Lung (tissue), 12 donors: Measurements from ENCODE around the gene SNAP91. TPM values are rescaled to one million over a fixed set of nuclear protein-coding genes. Genes with fewer than 3 reads are reported as not detected.

ENCODE experiments used
- ATAC-seq: fragments of 200-7000 bp; cut with Tn5 transposase; one replicate; pipeline ENCODE4 v1.9.1; 2020; ENCODE audit warnings: moderate number of reproducible peaks; ENCODE audit not compliant: insufficient read depth, low FRiP score
- DNase-seq, 3 donors: peaks; one replicate each; pipeline ENCODE4 v3.0.0-alpha.2; 2013 to 2017
- H3K27ac ChIP-seq, 2 donors: one replicate each; pipeline ENCODE4 v1.5.1; 2013; ENCODE audit warnings: mild to moderate bottlenecking in 2 of 2, moderate library complexity in 2 of 2, control low read depth in 1 of 2, inconsistent platforms in 1 of 2, low read depth in 1 of 2, low read length in 1 of 2
- H3K27me3 ChIP-seq, 3 donors: one replicate each; pipeline ENCODE4 v1.5.1; 2013; ENCODE audit warnings: low read length in 2 of 3; ENCODE audit not compliant: control insufficient read depth in 3 of 3, insufficient read depth in 3 of 3
- H3K36me3 ChIP-seq, 4 donors: one replicate each; pipeline ENCODE4 v1.5.1; 2013; ENCODE audit warnings: low read length in 4 of 4, mild to moderate bottlenecking in 1 of 4, moderate library complexity in 1 of 4; ENCODE audit not compliant: control insufficient read depth in 4 of 4, insufficient read depth in 4 of 4
- H3K4me1 ChIP-seq, 5 donors: one replicate each; pipeline ENCODE4 v1.5.1; 2013; ENCODE audit warnings: low read length in 5 of 5, mild to moderate bottlenecking in 2 of 5, moderate library complexity in 1 of 5; ENCODE audit not compliant: control insufficient read depth in 5 of 5, insufficient read depth in 5 of 5
- H3K4me3 ChIP-seq: one replicate; pipeline ENCODE4 v1.5.1; 2013; ENCODE audit warnings: mild to moderate bottlenecking, control low read depth, moderate library complexity
- H3K9ac ChIP-seq, 2 donors: one replicate each; pipeline ENCODE4 v1.5.1; 2013; ENCODE audit warnings: low read length in 2 of 2, control low read depth in 1 of 2; ENCODE audit not compliant: insufficient read depth in 1 of 2
- H3K9me3 ChIP-seq, 4 donors: one replicate each; pipeline ENCODE4 v1.5.1; 2013; ENCODE audit warnings: low read length in 3 of 4, mild to moderate bottlenecking in 1 of 4, moderate library complexity in 1 of 4; ENCODE audit not compliant: control insufficient read depth in 4 of 4, insufficient read depth in 3 of 4
- CTCF ChIP-seq: IDR thresholded peaks from 2 replicates; pipeline ENCODE4 v1.5.1; 2012; ENCODE audit warnings: mild to moderate bottlenecking; ENCODE audit errors: control extremely low read depth, extremely low read depth
- WGBS, 2 donors: extraction: QIAGEN DNeasy Blood & Tissue Kit; methylation state at CpG; one replicate each; pipeline ENCODE4 v1.1.7; 2013; 5-methylcytosine and 5-hydroxymethylcytosine counted together
- polyA plus RNA-seq, 2 donors: library from polyadenylated mRNA; stranded (reverse); fragments of 200-250 nt; gene quantifications; one replicate each; pipeline ENCODE4 v1.2.1, GENCODE V29; 2013
- total RNA-seq, 2 donors: library from RNA; depleted of rRNA in 1 of 2; stranded (reverse); fragments of >200 nt in 1 of 2; gene quantifications; one replicate each; pipeline ENCODE4 v1.2.1, GENCODE V29; 2014 to 2021
- donor health status: control.
- donor health status: control.
- donor health status: Bipolar disorder and iron deficiency.
- donor health status: healthy.
- donor health status: DM: yes; HTN: yes; CAD: no.

The SNAP91 gene
- total and polyA plus RNA-seq, 4 donors = 0.02 to 2.9 TPM; not detected in 2

GRCh38 chr6:83601119-83601518 is 107.8 kb downstream of the SNAP91 start:
- Histone ChIP-seq H3K4me1 (peaks cover 0 to 10% (median 0%) of the 10 kb centered on the region in 5 donors), H3K36me3 (no peaks in the 10 kb centered on the region), H3K27me3 (no peaks in the 10 kb centered on the region), H3K27ac (no peak overlapping the region), H3K4me3 (no peak overlapping the region), H3K9me3 (no peaks in the 10 kb centered on the region), H3K9ac (no peak overlapping the region)
- 68 to 75% methylated on average over 3 of the region's 3 CpGs for WGBS, 2 donors
- no peak for TF ChIP-seq CTCF
- DNase-seq = no peak
- no peak for ATAC-seq

GRCh38 chr6:83600459-83600858 is 108.4 kb downstream of the SNAP91 start:
- WGBS, 2 donors = 84 to 97% methylated on average over 1 of the region's 1 CpG
- Histone ChIP-seq H3K4me3 (no peak overlapping the region), H3K27me3 (no peaks in the 10 kb centered on the region), H3K36me3 (no peaks in the 10 kb centered on the region), H3K9ac (no peak overlapping the region), H3K4me1 (peaks cover 0 to 10% (median 0%) of the 10 kb centered on the region in 5 donors), H3K27ac (no peak overlapping the region), H3K9me3 (no peaks in the 10 kb centered on the region)
- TF ChIP-seq CTCF = no peak
- no peak for DNase-seq
- no peak for ATAC-seq

- ATAC-seq (no peak), DNase-seq (peak in 1 of 3 donors; percentile 40)
- 87 to 94% methylated on average over 1 of the region's 1 CpG for WGBS, 2 donors
- no peak for TF ChIP-seq CTCF
- no peak overlapping the region for H3K9ac ChIP-seq
- H3K27me3 ChIP-seq = no peaks in the 10 kb centered on the region
- H3K27ac ChIP-seq = no peak overlapping the region
- no peaks in the 10 kb centered on the region for H3K9me3 ChIP-seq
- no peaks in the 10 kb centered on the region for H3K36me3 ChIP-seq
- peaks cover 0 to 10% (median 0%) of the 10 kb centered on the region in 5 donors for H3K4me1 ChIP-seq
- H3K4me3 ChIP-seq = no peak overlapping the region
Measured at GRCh38 chr6:83597511-83597910, 111.4 kb downstream of the SNAP91 start.

- ATAC-seq (no peak), DNase-seq (peak; percentile 43 to 79 (median 50))
- Histone ChIP-seq H3K9me3 (no peaks in the 10 kb centered on the region), H3K4me1 (peaks cover 0 to 10% (median 0%) of the 10 kb centered on the region in 5 donors), H3K27me3 (no peaks in the 10 kb centered on the region), H3K9ac (no peak overlapping the region), H3K36me3 (no peaks in the 10 kb centered on the region), H3K27ac (no peak overlapping the region), H3K4me3 (no peak overlapping the region)
- no peak for TF ChIP-seq CTCF
- 69 to 83% methylated on average over 1 of the region's 1 CpG for WGBS, 2 donors
Measured at GRCh38 chr6:83597051-83597450, 111.8 kb downstream of the SNAP91 start.
